Stimulated activated naive CD8-positive, alpha-beta T cell treated with anti-CD3 and anti-CD28 coated beads, Interleukin-15, amount 100 ng/mL, for 72 hours (primary cell): ENCODE measurements around the gene ARHGAP12.
"Not testable (repeated sequence)": the region's sequence is repeated elsewhere in the genome, so short reads cannot be mapped to it uniquely, and the experiment has no call there.

Experiments used
- ATAC-seq: fragments of 150-1000 bp; cut with Tn5 transposase; 2 replicates; pipeline ENCODE4 v1.10.0; 2021; ENCODE audit warnings: mild to moderate bottlenecking, moderate library complexity
- DNase-seq, 2 donors: peaks; one replicate each; pipeline ENCODE4 v3.0.0; 2021 to 2022
- H3K27ac Mint-ChIP-seq, 2 donors: one replicate each; pipeline ENCODE4 v1.8.0; 2022; ENCODE audit warnings: mild to moderate bottlenecking in 2 of 2, mixed read lengths in 2 of 2, moderate library complexity in 2 of 2
- H3K27me3 Mint-ChIP-seq: one replicate; pipeline ENCODE4 v1.8.0; 2022; ENCODE audit warnings: mixed read lengths
- H3K4me1 Mint-ChIP-seq: one replicate; pipeline ENCODE4 v1.8.0; 2022; ENCODE audit warnings: mild to moderate bottlenecking, mixed read lengths
- H3K4me3 Mint-ChIP-seq, 2 donors: one replicate each; pipeline ENCODE4 v1.8.0; 2022; ENCODE audit warnings: mild to moderate bottlenecking in 2 of 2, mixed read lengths in 2 of 2, moderate library complexity in 1 of 2
- H3K9me3 Mint-ChIP-seq, 2 donors: one replicate each; pipeline ENCODE4 v1.8.0; 2022; ENCODE audit warnings: mixed read lengths in 2 of 2

The ARHGAP12 gene

DNA sequence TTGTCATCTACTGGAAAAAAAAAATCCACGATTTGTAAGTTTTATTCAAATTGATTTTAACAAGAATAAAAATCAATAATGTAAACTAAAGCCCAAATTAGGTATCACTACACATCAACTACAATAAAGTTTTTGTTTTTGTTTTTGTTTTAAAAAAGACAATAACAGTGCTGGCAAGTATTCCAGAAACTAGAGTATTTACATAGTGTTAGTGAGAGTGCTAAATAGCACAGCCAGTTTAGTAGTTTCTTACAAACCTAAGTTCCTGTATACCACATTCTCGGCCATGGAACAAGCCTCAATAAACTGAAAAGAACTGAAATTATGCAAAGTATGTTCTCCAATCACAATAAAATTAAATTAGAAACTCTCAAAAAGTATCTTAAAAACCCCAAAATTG, 8.1 kb downstream of the ARHGAP12 start:
- Mint-ChIP-seq H3K4me3 (peak overlapping the region; percentile 54 to 78), H3K27ac (no peak overlapping the region), H3K27me3 (no peaks in the 10 kb centered on the region), H3K4me1 (peaks cover 65% of the 10 kb centered on the region), H3K9me3 (no peaks in the 10 kb centered on the region)
- ATAC-seq (no peak), DNase-seq (no peak)

DNA sequence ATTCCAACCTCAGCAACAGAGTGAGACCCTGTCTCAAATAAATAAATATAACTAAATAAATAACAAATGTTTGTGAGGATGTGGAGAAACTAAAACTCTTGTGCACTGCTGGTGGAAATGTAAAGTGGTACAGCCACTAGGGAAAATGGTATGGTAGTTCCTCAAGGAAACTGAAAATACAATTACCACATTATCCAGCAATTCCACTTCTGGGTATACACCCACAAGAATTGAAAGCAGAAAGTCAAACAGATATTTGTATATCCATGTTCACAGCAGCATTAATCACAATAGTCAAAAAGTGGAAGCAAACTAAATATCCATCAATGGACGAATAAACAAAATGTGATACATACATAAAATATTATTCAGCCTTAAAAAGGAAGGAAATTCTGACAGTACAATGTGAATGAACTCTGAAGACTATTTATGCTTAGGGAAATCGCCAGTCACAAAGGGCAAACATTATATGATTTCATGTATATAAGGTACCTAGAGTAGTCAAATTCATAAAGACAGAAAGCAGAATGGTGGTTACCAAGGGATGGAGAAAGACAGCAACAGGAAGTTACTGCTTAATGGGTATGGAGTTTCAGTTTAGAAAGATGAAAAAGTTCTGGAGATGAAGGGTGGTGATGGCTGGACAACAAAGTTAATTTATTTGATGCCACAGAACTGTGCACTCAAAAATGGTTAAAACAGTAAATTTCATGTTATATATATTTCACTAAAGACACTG, 9.8 kb downstream of the ARHGAP12 start:
- Mint-ChIP-seq H3K27ac (no peak overlapping the region), H3K27me3 (no peaks in the 10 kb centered on the region), H3K9me3 (no peaks in the 10 kb centered on the region), H3K4me3 (peak overlapping the region; percentile 10 to 25), H3K4me1 (peaks cover 54% of the 10 kb centered on the region)
- ATAC-seq (peak; percentile 74), DNase-seq (no peak)

DNA sequence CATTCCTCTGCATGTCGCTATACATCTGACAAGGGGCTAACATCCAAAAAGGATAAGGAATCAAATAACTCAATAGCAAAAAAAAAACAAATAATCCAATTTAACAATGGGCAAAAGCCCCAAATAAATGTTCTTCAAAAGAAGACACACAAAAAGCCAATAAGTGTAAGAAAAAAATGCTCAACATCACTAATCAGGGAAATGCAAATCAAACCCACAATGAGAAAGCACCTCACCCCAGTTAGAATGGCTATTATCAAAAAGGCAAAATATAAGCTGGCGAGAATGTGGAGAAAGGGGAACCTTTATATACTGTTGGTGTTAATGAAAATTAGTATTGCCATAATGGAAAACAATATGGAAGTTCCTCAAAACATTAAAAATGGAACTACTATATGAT, 14.3 kb downstream of the ARHGAP12 start:
- no peaks in the 10 kb centered on the region for H3K27me3 Mint-ChIP-seq
- no peak for ATAC-seq
- no peaks in the 10 kb centered on the region for H3K9me3 Mint-ChIP-seq
- peaks cover 61% of the 10 kb centered on the region for H3K4me1 Mint-ChIP-seq
- no peak for DNase-seq
- no peak overlapping the region for H3K4me3 Mint-ChIP-seq
- no peak overlapping the region for H3K27ac Mint-ChIP-seq

DNA sequence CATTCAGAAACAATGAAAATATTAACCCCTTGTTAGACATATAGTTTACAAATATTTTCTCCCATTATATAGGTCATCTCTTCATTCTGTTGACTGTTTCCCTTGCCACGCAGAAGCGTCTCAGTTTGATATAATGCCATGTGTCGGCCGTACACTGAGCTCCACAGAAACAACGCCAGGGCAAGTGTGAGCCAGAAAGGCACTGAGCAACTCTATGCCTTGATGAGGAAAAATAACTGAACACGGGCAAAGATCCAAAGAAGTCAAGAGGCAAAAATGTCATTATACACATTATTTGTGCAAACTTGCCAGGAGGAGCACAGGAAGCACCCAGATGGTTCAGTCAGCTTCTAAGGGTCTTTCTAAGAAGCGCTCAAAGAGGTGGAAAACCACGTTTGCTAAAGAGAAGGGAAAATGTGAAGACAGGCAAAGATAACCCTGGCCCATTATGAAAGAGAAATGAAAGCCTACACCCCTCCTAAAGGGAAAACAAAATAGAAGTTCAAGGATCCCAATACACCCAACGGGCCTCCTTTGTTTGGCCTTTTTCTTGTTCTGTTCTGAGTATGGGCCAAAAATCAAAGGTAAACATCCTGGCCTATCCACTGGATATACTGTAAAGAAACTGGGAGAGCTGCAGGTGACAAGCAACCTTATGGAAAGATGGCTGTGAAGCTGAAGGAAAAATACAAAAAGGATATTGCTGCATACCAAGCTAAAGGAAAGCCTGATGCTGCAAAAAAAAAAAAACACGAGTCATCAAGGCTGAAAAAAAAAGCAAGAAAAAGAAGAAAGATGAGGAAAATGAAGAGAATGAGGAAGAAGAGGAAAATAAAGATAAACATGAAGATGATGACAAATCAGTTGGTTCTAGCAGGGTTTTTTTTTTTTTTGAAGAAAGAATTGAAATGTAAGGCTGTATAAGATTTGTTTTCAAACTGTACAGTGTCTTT, 15.5 kb downstream of the ARHGAP12 start:
- no peak overlapping the region for H3K27ac Mint-ChIP-seq
- H3K27me3 Mint-ChIP-seq = no peaks in the 10 kb centered on the region
- peaks cover 53% of the 10 kb centered on the region for H3K4me1 Mint-ChIP-seq
- ATAC-seq = no peak
- no peak for DNase-seq
- no peaks in the 10 kb centered on the region for H3K9me3 Mint-ChIP-seq
- peak overlapping the region; percentile 0 to 8 for H3K4me3 Mint-ChIP-seq

DNA sequence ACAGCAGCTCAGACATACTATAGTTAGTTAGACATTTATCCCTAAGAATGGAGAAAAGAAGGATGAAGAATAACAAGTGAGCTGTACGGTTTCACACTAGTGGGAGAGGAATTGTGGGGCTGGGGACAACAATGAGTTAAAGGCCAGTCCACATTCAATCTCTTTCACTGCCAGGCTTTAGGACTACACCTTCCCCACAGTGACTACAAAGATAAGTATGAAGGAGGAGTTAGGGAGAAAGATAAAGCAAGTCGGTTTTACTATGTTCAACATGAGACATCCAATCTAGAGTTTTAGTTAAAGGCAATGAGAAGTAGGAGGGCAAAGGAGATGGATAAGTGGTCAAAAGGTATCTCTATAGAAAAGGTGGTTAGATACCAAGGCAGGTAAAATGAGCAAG, 16.3 kb downstream of the ARHGAP12 start:
- ATAC-seq (no peak), DNase-seq (no peak)
- H3K4me1 Mint-ChIP-seq = peaks cover 53% of the 10 kb centered on the region
- no peaks in the 10 kb centered on the region for H3K9me3 Mint-ChIP-seq
- no peak overlapping the region for H3K27ac Mint-ChIP-seq
- H3K4me3 Mint-ChIP-seq = peak overlapping the region; percentile 1 to 5
- H3K27me3 Mint-ChIP-seq = no peaks in the 10 kb centered on the region

DNA sequence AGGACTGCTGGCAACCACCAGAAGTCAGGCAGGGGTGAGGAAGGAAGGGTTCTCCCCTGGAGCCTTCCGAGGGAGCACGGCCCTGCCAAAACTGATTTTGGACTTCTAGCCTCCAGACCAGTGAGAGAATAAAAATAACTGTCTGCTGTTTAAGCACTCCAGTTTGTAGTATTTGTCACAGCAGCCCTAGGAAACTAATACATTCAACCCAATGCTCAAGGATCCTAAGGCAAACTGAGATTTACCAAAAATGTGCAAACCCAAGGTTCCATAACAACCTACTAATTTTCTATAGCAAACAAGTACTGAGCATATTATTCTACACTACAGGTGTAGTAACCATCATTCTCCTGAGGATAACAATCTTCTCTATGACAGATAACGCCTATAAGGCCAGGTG, 18.6 kb downstream of the ARHGAP12 start:
- no peak overlapping the region for H3K27ac Mint-ChIP-seq
- no peak overlapping the region for H3K4me3 Mint-ChIP-seq
- H3K9me3 Mint-ChIP-seq = no peaks in the 10 kb centered on the region
- H3K27me3 Mint-ChIP-seq = no peaks in the 10 kb centered on the region
- ATAC-seq = no peak
- H3K4me1 Mint-ChIP-seq = peaks cover 61% of the 10 kb centered on the region
- DNase-seq = no peak

DNA sequence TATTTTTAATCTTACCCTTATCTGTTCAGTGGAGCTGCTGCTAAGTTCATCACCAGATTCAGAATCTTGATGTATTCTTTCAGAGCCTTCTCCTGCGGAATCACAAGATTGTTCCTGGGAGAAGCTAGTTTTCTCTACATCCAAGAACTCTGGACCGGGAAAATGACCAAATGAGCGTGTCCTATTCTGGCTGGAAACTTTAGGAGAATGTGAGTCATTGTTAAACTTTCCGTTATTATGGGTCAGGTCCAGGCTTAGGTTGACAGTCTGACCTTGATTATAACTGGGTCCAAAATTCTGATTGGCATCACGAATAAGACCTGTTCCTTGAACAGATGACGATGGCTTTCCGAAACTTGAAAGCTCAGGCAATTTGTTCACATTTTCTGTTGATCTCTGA, 20.5 kb downstream of the ARHGAP12 start:
- Mint-ChIP-seq H3K4me1 (peaks cover 54% of the 10 kb centered on the region), H3K27ac (no peak overlapping the region), H3K4me3 (no peak overlapping the region), H3K27me3 (no peaks in the 10 kb centered on the region), H3K9me3 (no peaks in the 10 kb centered on the region)
- ATAC-seq = no peak
- no peak for DNase-seq

DNA sequence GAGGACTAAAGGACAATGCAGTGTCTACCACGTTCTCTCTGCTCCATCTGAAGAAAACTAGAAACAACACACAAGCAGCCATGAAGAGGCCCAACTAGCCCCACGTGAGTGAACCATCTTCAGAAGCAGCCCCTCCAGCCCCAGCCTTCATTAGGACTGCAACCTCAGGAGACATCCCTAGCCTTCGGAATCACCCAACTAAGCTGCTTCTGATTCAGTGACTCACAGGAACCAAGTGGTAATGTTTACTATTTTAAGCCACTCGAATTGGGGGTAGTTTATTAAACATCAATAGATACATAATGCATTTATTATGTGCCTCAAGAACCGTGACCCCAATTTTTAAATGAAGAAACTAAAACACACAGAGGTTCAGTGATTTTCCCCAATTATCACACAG, 22.6 kb downstream of the ARHGAP12 start:
- DNase-seq (no peak), ATAC-seq (no peak)

DNA sequence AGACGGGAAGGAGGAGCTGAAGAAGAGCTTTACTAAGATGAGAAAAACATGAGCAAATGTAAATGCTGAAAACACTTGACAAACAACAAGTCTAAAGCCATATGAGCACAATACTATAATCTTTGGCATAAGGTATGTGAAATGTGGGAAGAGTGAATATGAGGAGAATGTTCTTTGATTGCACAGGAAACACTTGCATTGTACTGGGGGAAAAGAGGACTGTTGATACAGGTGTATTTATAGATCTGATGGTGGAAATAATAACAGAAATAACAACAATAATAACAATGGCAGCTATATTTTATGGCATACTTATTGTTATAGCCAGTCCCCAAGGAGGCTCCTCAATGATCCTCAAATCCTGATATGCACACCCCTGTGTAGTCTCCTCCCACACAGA, 23.0 kb downstream of the ARHGAP12 start:
- peaks cover 34% of the 10 kb centered on the region for H3K4me1 Mint-ChIP-seq
- no peak overlapping the region for H3K27ac Mint-ChIP-seq
- DNase-seq = no peak

More for the DNA sequence above, 22.6 kb downstream of the ARHGAP12 start:
- Mint-ChIP-seq H3K4me3 (no peak overlapping the region), H3K4me1 (peaks cover 36% of the 10 kb centered on the region), H3K27ac (no peak overlapping the region), H3K9me3 (peaks cover 0 to 5% of the 10 kb centered on the region in 2 donors), H3K27me3 (no peaks in the 10 kb centered on the region)

DNA sequence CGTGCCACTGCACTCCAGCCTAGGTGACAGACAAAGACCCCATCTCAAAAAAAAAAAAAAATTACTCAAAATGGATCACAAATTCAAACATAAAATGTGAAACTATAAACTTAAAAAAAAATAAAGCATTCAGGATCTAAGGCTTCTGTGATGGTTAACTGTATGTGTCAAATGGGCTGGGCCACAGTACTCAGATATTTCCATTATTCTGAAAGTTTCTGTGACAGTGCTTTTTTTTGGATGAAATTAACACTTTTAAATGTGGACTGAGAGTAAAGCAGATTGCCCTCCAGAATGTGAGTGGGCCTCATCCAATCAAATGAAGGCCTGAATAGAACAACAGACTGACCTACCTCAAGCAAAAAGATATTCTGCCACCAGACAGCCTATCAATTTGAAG, 26.0 kb downstream of the ARHGAP12 start:
- H3K27ac Mint-ChIP-seq = no peak overlapping the region
- ATAC-seq (no peak), DNase-seq (no peak)
- H3K9me3 Mint-ChIP-seq = peaks cover 0 to 5% of the 10 kb centered on the region in 2 donors
- H3K4me1 Mint-ChIP-seq = peaks cover 44% of the 10 kb centered on the region
- H3K4me3 Mint-ChIP-seq = no peak overlapping the region
- no peaks in the 10 kb centered on the region for H3K27me3 Mint-ChIP-seq

More for the DNA sequence above, 23.0 kb downstream of the ARHGAP12 start:
- H3K9me3 Mint-ChIP-seq = peaks cover 0 to 5% of the 10 kb centered on the region in 2 donors
- no peak overlapping the region for H3K4me3 Mint-ChIP-seq
- ATAC-seq = no peak
- no peaks in the 10 kb centered on the region for H3K27me3 Mint-ChIP-seq

DNA sequence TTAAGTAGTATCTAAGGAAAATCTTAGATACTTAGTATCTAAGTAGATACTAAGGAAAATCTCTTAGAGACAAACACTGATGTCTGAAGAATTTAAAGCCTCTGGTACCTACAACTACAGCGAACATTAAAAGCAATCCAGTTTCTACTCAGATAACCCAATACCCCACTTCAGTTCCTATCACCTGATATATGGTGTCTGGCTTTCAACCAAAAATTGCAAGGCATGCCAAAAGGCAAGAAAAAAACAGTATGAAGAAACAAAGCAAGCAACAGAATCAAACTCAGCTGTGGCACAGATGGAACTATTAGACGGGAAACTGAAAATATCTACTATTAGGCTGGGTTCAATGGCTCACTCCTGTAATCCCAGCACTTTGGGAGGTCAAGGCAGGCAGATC, 31.1 kb downstream of the ARHGAP12 start:
- ATAC-seq = no peak
- Mint-ChIP-seq H3K4me3 (no peak overlapping the region), H3K27me3 (no peaks in the 10 kb centered on the region), H3K27ac (no peak overlapping the region), H3K4me1 (peaks cover 33% of the 10 kb centered on the region), H3K9me3 (peaks cover 0 to 5% of the 10 kb centered on the region in 2 donors)
- DNase-seq = no peak

DNA sequence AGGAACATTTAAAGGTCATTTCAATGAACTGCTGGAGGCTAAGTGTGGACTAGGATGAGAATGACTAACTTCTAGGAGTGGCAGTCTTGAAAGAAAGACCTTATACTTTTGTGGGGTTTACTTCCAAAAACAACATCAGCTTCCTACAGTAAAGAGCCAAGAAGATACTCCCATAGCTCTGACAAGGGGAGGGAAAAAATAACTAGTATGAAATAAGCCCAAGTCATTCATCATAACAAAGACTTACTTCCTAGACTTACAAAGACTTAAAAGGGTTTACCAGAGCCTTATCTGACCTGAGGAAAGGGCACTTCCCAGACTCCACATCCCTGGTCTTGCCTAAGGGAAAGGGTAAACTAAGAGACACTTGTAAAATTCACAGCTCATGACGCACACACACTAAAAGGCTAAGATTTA, 31.7 kb downstream of the ARHGAP12 start:
- Mint-ChIP-seq H3K27me3 (no peaks in the 10 kb centered on the region), H3K27ac (no peak overlapping the region), H3K9me3 (peaks cover 0 to 4% of the 10 kb centered on the region in 2 donors), H3K4me1 (peaks cover 33% of the 10 kb centered on the region), H3K4me3 (no peak overlapping the region)
- ATAC-seq = no peak
- DNase-seq = no peak

DNA sequence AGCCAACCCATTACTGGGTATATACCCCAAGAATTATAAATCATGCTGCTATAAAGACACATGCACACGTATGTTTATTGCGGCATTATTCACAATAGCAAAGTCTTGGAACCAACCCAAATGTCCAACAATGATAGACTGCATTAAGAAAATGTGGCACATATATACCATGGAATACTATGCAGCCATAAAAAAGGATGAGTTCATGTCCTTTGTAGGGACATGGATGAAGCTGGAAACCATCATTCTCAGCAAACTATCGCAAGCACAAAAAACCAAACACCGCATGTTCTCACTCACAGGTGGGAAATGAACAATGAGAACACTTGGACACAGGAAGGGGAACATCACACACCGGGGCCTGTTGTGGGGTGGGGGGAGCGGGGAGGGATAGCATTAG, 32.9 kb downstream of the ARHGAP12 start:
- H3K4me1 Mint-ChIP-seq = peaks cover 33% of the 10 kb centered on the region
- DNase-seq, ATAC-seq, H3K27ac Mint-ChIP-seq, H3K4me3 Mint-ChIP-seq, H3K9me3 Mint-ChIP-seq, H3K27me3 Mint-ChIP-seq: not testable (repeated sequence)

DNA sequence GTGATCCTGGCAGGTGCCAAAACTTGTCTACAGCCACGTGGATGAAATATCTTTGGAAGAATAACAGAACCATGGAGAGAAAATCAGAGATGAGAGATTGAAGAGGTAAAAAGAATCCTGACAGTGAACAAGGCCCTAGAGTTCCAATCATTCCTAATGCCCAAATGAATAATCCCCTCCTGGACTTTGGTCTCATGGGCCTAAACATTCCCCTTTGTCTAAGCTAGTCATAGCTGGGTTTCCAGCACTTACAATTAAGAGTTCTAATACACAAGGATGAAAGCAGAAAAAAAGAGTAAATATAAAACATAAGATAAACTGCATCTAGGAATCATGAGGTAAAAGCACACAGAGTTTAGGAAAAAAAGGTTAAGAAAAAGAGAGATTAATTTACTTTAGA, 40.2 kb downstream of the ARHGAP12 start:
- Mint-ChIP-seq H3K27me3 (no peaks in the 10 kb centered on the region), H3K4me1 (peaks cover 12% of the 10 kb centered on the region), H3K4me3 (no peak overlapping the region), H3K9me3 (peaks cover 0 to 5% of the 10 kb centered on the region in 2 donors), H3K27ac (no peak overlapping the region)
- ATAC-seq (no peak), DNase-seq (no peak)

DNA sequence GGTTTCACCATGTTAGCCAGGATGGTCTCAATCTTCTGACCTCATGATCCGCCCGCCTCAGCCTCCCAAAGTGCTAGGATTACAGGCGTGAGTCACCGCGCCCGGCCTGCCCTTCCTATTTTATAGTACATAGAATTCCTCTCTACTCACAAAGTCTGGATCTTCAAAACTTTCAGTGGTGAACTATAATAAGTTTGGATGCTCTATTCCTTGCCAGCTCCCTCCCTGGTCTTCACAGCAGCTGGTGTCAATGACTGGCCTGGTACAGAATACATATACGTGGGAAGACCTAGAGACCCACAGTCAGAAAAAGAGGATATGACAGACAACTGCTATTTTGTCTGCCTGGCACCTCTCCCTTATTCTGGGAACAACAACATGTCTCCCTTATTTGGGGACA, 40.8 kb downstream of the ARHGAP12 start:
- no peak overlapping the region for H3K27ac Mint-ChIP-seq
- DNase-seq = no peak
- H3K4me3 Mint-ChIP-seq = no peak overlapping the region
- peaks cover 0 to 5% of the 10 kb centered on the region in 2 donors for H3K9me3 Mint-ChIP-seq
- peaks cover 12% of the 10 kb centered on the region for H3K4me1 Mint-ChIP-seq
- H3K27me3 Mint-ChIP-seq = no peaks in the 10 kb centered on the region
- ATAC-seq = no peak

DNA sequence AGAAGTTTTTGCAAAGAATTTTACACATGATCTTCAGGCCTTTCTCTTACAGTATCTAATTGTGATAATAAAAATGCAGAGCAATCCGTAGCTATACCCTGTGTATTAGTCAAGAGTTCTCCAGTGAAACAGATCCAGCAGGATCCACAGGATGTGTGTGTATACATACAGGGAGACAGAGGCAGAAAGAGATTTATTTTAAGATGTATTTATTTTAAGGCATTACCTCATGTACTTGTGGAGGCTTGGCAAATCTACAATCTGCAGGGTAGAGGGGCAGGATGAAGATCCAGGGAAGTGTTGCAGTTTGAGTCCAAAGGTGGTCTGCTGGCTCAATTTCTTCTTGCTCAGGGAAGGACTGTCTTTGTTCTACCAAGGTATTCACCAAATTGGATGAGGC, 41.7 kb downstream of the ARHGAP12 start:
- Mint-ChIP-seq H3K4me3 (no peak overlapping the region), H3K27ac (peak overlapping the region in 1 of 2 donors; percentile 62), H3K9me3 (peaks cover 0 to 5% of the 10 kb centered on the region in 2 donors), H3K4me1 (peaks cover 12% of the 10 kb centered on the region), H3K27me3 (no peaks in the 10 kb centered on the region)
- ATAC-seq (no peak), DNase-seq (no peak)
